H1 (cell line): ENCODE measurements around the gene SMCO1. TPM values are rescaled to one million over a fixed set of nuclear protein-coding genes. Genes with fewer than 3 reads are reported as not detected.
A peak's percentile ranks its signal among the peaks of the same experiment; 100 is the strongest.

Experiments
- CTCF ChIA-PET: fragments of 300-600 bp; sonication (Branson Sonifier 250); formaldehyde crosslinking; loops from one replicate; lab custom pipeline; 2021; ENCODE audit not compliant: partially characterized antibody; lab: Charles Lee
- POLR2A ChIA-PET: fragments of 300-600 bp; sonication (Branson Sonifier 250); formaldehyde crosslinking; loops from one replicate; lab custom pipeline; 2021; ENCODE audit warnings: inconsistent platforms; ENCODE audit not compliant: partially characterized antibody; lab: Charles Lee
- DNase-seq, 2 experiments: peaks; one replicate each; pipeline versions ENCODE4 v3.0.0 to v3.0.0-alpha.2; 2010 to 2022; ENCODE audit warnings: low spot score in 2 of 2, low read depth in 1 of 2, mixed read lengths in 1 of 2
- FAIRE-seq: peaks from 2 replicates; lab custom pipeline; 2011; peaks lifted over from hg19 to GRCh38; lab: Jason Lieb, UNC
- H2AFZ ChIP-seq: 2 replicates; pipeline ENCODE4 v1.8.1; 2012; ENCODE audit warnings: low read length, inconsistent platforms
- H2AK5ac ChIP-seq: 2 replicates; pipeline ENCODE4 v1.6.1; 2013; ENCODE audit warnings: low read depth, low read length
- H2BK120ac ChIP-seq: replicated peaks from 2 replicates; pipeline ENCODE3; 2013; ENCODE audit warnings: low read depth, low read length, inconsistent platforms
- H2BK12ac ChIP-seq: 2 replicates; pipeline ENCODE4 v1.6.1; 2013; ENCODE audit warnings: low read depth, low read length
- H2BK15ac ChIP-seq: 2 replicates; pipeline ENCODE4 v1.6.1; 2013; ENCODE audit warnings: low read length
- H2BK20ac ChIP-seq: 2 replicates; pipeline ENCODE4 v1.6.1; 2013; ENCODE audit warnings: low read length
- H2BK5ac ChIP-seq: 2 replicates; pipeline ENCODE4 v1.6.1; 2013; ENCODE audit warnings: low read depth, low read length
- H3K14ac ChIP-seq: 2 replicates; pipeline ENCODE4 v1.6.1; 2013; ENCODE audit warnings: inconsistent platforms; ENCODE audit not compliant: insufficient read length
- H3K18ac ChIP-seq: 2 replicates; pipeline ENCODE4 v1.6.1; 2013; ENCODE audit warnings: low read length; ENCODE audit errors: extremely low read depth
- H3K23ac ChIP-seq: 2 replicates; pipeline ENCODE4 v1.6.1; 2013; ENCODE audit warnings: inconsistent platforms; ENCODE audit not compliant: insufficient read length
- H3K23me2 ChIP-seq: 2 replicates; pipeline ENCODE4 v1.6.1; 2013; ENCODE audit warnings: low read depth, low read length
- H3K27ac ChIP-seq: 2 replicates; pipeline ENCODE4 v1.6.1; 2011; ENCODE audit warnings: low read depth, low read length, inconsistent platforms
- H3K27me3 ChIP-seq, 4 experiments: replicated peaks in 1 of 4; 1 replicate in 1 of 4; 2 replicates in 3 of 4; pipeline versions ENCODE4 v1.6.1 to v1.8.1; 2011 to 2013; ENCODE audit warnings: low read length in 3 of 4, mild to moderate bottlenecking in 3 of 4, inconsistent platforms in 2 of 4, mixed read lengths in 2 of 4, moderate library complexity in 1 of 4; ENCODE audit not compliant: control insufficient read depth in 3 of 4, insufficient read depth in 3 of 4; ENCODE audit errors: extremely low read depth in 1 of 4
- H3K36me3 ChIP-seq, 4 experiments: 2 replicates each; pipeline versions ENCODE4 v1.6.1 to v1.8.1; 2011 to 2013; ENCODE audit warnings: mild to moderate bottlenecking in 4 of 4, low read length in 3 of 4, moderate library complexity in 2 of 4, control low read depth in 1 of 4, inconsistent platforms in 1 of 4; ENCODE audit not compliant: insufficient read depth in 4 of 4, control insufficient read depth in 2 of 4
- H3K4ac ChIP-seq: replicated peaks from 2 replicates; pipeline ENCODE3; 2013; ENCODE audit warnings: low read length, low read depth, mixed read lengths, inconsistent platforms; ENCODE audit not compliant: insufficient read length
- H3K4me1 ChIP-seq, 4 experiments: replicated peaks in 1 of 4; 1 replicate in 1 of 4; 2 replicates in 3 of 4; pipeline versions ENCODE4 v1.6.1 to v1.8.1; 2011 to 2013; ENCODE audit warnings: low read length in 3 of 4, inconsistent platforms in 2 of 4, mixed read lengths in 1 of 4; ENCODE audit not compliant: insufficient read depth in 4 of 4, control insufficient read depth in 3 of 4
- H3K4me2 ChIP-seq, 2 experiments: 2 replicates each; pipeline versions ENCODE4 v1.6.1 to v1.8.1; 2011 to 2013; ENCODE audit warnings: low read depth in 2 of 2, low read length in 2 of 2, control low read depth in 1 of 2, inconsistent platforms in 1 of 2, mild to moderate bottlenecking in 1 of 2; ENCODE audit not compliant: insufficient read depth in 1 of 2
- H3K4me3 ChIP-seq, 4 experiments: fragments of 200-600, 300-600 bp in 1 of 4; sonication (generic), shearing (Covaris generic), sonication (Bioruptor Twin) in 1 of 4; 2 replicates each; pipeline versions ENCODE4 v1.5.1 to v1.8.1; 2011 to 2016; ENCODE audit warnings: low read length in 4 of 4, low read depth in 3 of 4, control low read depth in 2 of 4, inconsistent platforms in 2 of 4, mild to moderate bottlenecking in 2 of 4, mixed read lengths in 1 of 4, moderate library complexity in 1 of 4; ENCODE audit not compliant: insufficient read depth in 2 of 4; ENCODE audit errors: extremely low read depth in 1 of 4
- H3K56ac ChIP-seq: replicated peaks from 2 replicates; pipeline ENCODE3; 2013; ENCODE audit warnings: low read depth, mild to moderate bottlenecking, mixed read lengths, low read length, inconsistent platforms; ENCODE audit not compliant: insufficient read length
- H3K79me1 ChIP-seq: 2 replicates; pipeline ENCODE4 v1.6.1; 2013; ENCODE audit warnings: low read depth, low read length, control low read depth
- H3K79me2 ChIP-seq, 2 experiments: 2 replicates each; pipeline versions ENCODE4 v1.6.1 to v1.8.1; 2012 to 2013; ENCODE audit warnings: low read length in 2 of 2, mild to moderate bottlenecking in 2 of 2, inconsistent platforms in 1 of 2; ENCODE audit not compliant: insufficient read depth in 2 of 2, control insufficient read depth in 1 of 2
- H3K9ac ChIP-seq, 4 experiments: replicated peaks in 1 of 4; 1 replicate in 1 of 4; 2 replicates in 3 of 4; pipeline versions ENCODE4 v1.6.1 to v1.8.1; 2011 to 2013; ENCODE audit warnings: low read depth in 3 of 4, low read length in 3 of 4, control low read depth in 2 of 4, mild to moderate bottlenecking in 2 of 4, moderate library complexity in 2 of 4, inconsistent platforms in 1 of 4; ENCODE audit errors: extremely low read depth in 1 of 4
- H3K9me3 ChIP-seq, 2 experiments: 2 replicates each; pipeline versions ENCODE4 v1.6.1 to v1.8.1; 2012 to 2013; ENCODE audit warnings: mild to moderate bottlenecking in 2 of 2, moderate library complexity in 2 of 2, control low read depth in 1 of 2, inconsistent platforms in 1 of 2, low read depth in 1 of 2, low read length in 1 of 2, mixed read lengths in 1 of 2; ENCODE audit not compliant: insufficient read depth in 2 of 2
- H4K20me1 ChIP-seq, 2 experiments: replicated peaks in 1 of 2; 2 replicates each; pipeline versions ENCODE3 to v1.8.1; 2011 to 2013; ENCODE audit warnings: inconsistent platforms in 2 of 2, low read length in 2 of 2, mild to moderate bottlenecking in 1 of 2; ENCODE audit not compliant: insufficient read depth in 2 of 2, control insufficient read depth in 1 of 2
- H4K5ac ChIP-seq: 2 replicates; pipeline ENCODE4 v1.6.1; 2013; ENCODE audit warnings: low read length, low read depth, mixed read lengths, inconsistent platforms; ENCODE audit not compliant: insufficient read length
- H4K8ac ChIP-seq: 2 replicates; pipeline ENCODE4 v1.8.0; 2013; ENCODE audit warnings: mild to moderate bottlenecking, moderate library complexity, low read length, inconsistent platforms; ENCODE audit not compliant: insufficient read depth; ENCODE audit errors: extremely low read depth
- H4K91ac ChIP-seq: replicated peaks from 2 replicates; pipeline ENCODE3; 2013; ENCODE audit warnings: low read length, mixed read lengths, inconsistent platforms; ENCODE audit not compliant: insufficient read length
- KDM1A ChIP-seq: fragments of 200-600, 300-600 bp; sonication (generic); IDR thresholded peaks from 2 replicates; pipeline ENCODE4 v1.7.1; 2016; ENCODE audit warnings: mild to moderate bottlenecking, low read length, borderline replicate concordance
- SIRT6 ChIP-seq: IDR thresholded peaks from one replicate; pipeline ENCODE4 v1.7.1; 2012; ENCODE audit warnings: low read length, inconsistent platforms
- WGBS, 2 experiments: shearing (Covaris generic) in 1 of 2; methylation state at CpG; one replicate each; pipeline versions ENCODE4 v1.1.6 to v1.1.7; 2013 to 2015; ENCODE audit warnings: low lambda C conversion rate in 2 of 2, mixed read lengths in 2 of 2, inconsistent platforms in 1 of 2, low coverage in 1 of 2, missing lambda C conversion rate in 1 of 2; ENCODE audit not compliant: insufficient replicate concordance in 2 of 2, insufficient coverage in 1 of 2, insufficient read length in 1 of 2; ENCODE audit errors: extremely low coverage in 1 of 2, missing lambda C conversion rate in 1 of 2; 5-methylcytosine and 5-hydroxymethylcytosine counted together
- polyA plus RNA-seq, 7 experiments: library from polyadenylated mRNA; depleted of rRNA in 3 of 7; stranded (reverse) in 5 of 7; unstranded in 2 of 7; fragments of >200 nt in 5 of 7; fragments of 200-250 nt in 2 of 7; gene quantifications; 1 replicate in 5 of 7; 2 replicates in 1 of 7; 4 replicates in 1 of 7; pipeline versions ENCODE4 v1.2.1 to v1.2.3, GENCODE V29; 2011 to 2013; ENCODE audit warnings: missing spikeins in 2 of 7, mixed read lengths in 2 of 7
- total RNA-seq: library from RNA; stranded (reverse); fragmentation: NEBNext Ultra II Directional; extraction: Animal tissue kit (Norgen Biotek cat#: 25700); gene quantifications from 2 replicates; pipeline ENCODE4 v1.2.1, GENCODE V29; 2021

SMCO1 gene
- total and polyA plus RNA-seq, 2 of the 8 experiments (the other 6 are each of a cell fraction or from before 2014, with no cell fraction given): 0.03 TPM; not detected in 1

GRCh38 chr3:196531418-196531817 is 16.3 kb upstream of the SMCO1 start:
- Histone ChIP-seq H3K79me1 (no peaks in the 10 kb centered on the region), H3K79me2 (no peaks in the 10 kb centered on the region), H2BK12ac (no peak overlapping the region), H3K36me3 (no peaks in the 10 kb centered on the region), H3K23ac (no peak overlapping the region), H4K5ac (no peak overlapping the region), H3K9ac (no peak overlapping the region), H4K8ac (no peak overlapping the region), H2BK15ac (no peak overlapping the region), H3K4me3 (no peak overlapping the region), H3K27me3 (no peaks in the 10 kb centered on the region), H3K14ac (no peak overlapping the region), H2BK20ac (no peak overlapping the region), H3K9me3 (peaks cover 3 to 5% of the 10 kb centered on the region in 2 experiments; a peak in 2 of 4 replicates), H2BK5ac (no peak overlapping the region), H3K23me2 (peaks cover 2% of the 10 kb centered on the region; the same call in 1 of the 2 replicates), H3K4me1 (peaks cover 0 to 6% (median 3%) of the 10 kb centered on the region in 4 experiments; a peak in 4 of 7 replicates), H3K56ac (no peak overlapping the region), H4K20me1 (no peaks in the 10 kb centered on the region), H2BK120ac (no peak overlapping the region), H3K4me2 (no peak overlapping the region), H3K27ac (no peak overlapping the region), H2AK5ac (no peak overlapping the region), H3K18ac (no peak overlapping the region), H2AFZ (no peak overlapping the region), H4K91ac (no peak overlapping the region), H3K4ac (no peak overlapping the region)
- DNase-seq: no peak
- 96% methylated on average over 4 of the region's 4 CpGs; no CpG with 5 or more reads in 1 of the 2 experiments for WGBS, 2 experiments
- TF ChIP-seq SIRT6 (no peak), KDM1A (0 out of 2 replicates have a peak, but pooled peaks have one; percentile 43)
- CTCF ChIA-PET: no interaction called here
- no peak for FAIRE-seq
- POLR2A ChIA-PET: no interaction called here
